SK-N-SH (cell line): Measurements from ENCODE around the gene SH3PXD2B. TPM values are rescaled to one million over a fixed set of nuclear protein-coding genes. Genes with fewer than 3 reads are reported as not detected.
"Not testable (repeated sequence)": the region's sequence is repeated elsewhere in the genome, so short reads cannot be mapped to it uniquely, and the experiment has no call there.

Experiments
- CTCF ChIA-PET: fragments of 300-600, 350-600 bp; formaldehyde crosslinking; extraction: SDS; loops from one replicate; lab custom pipeline; 2021; lab: Yijun Ruan, JAX
- POLR2A ChIA-PET: fragments of 350-600 bp; sonication (Branson Sonifier 250); formaldehyde crosslinking; extraction: SDS; loops from one replicate; lab custom pipeline; 2020; ENCODE audit warnings: antibody characterized with exemption, inconsistent platforms; lab: Yijun Ruan, JAX
- DNase-seq: peaks from one replicate; pipeline ENCODE4 v3.0.0; 2012
- H2AFZ ChIP-seq: fragments of 200-600 bp; sonication (generic); 2 replicates; pipeline ENCODE4 v1.8.1; 2016; ENCODE audit warnings: antibody characterized with exemption, mild to moderate bottlenecking, low read depth
- H3F3A ChIP-seq: fragments of 200-600 bp; sonication (generic); replicated peaks from 2 replicates; pipeline ENCODE3; 2016; ENCODE audit warnings: antibody characterized with exemption, mild to moderate bottlenecking; ENCODE audit not compliant: insufficient read depth
- H3K27ac ChIP-seq, 2 experiments: fragments of 200-500 bp in 1 of 2; fragments of 200-600 bp in 1 of 2; sonication (Bioruptor generic) in 1 of 2; sonication (generic), shearing (Covaris generic) in 1 of 2; 2 replicates each; pipeline versions ENCODE4 v1.5.1 to v1.6.1; 2014 to 2016; ENCODE audit warnings: low read depth in 2 of 2, inconsistent platforms in 1 of 2, low read length in 1 of 2, mild to moderate bottlenecking in 1 of 2, mixed read lengths in 1 of 2
- H3K27me3 ChIP-seq: fragments of 200-600 bp; sonication (generic), shearing (Covaris generic); 2 replicates; pipeline ENCODE4 v1.6.1; 2016; ENCODE audit warnings: mixed run types; ENCODE audit not compliant: insufficient read depth
- H3K36me3 ChIP-seq, 2 experiments: fragments of 200-500 bp in 1 of 2; fragments of 200-600 bp in 1 of 2; sonication (Bioruptor generic) in 1 of 2; sonication (generic) in 1 of 2; replicated peaks in 1 of 2; 2 replicates each; pipeline versions ENCODE3 to v1.5.1; 2014 to 2016; ENCODE audit warnings: low read length in 1 of 2, mild to moderate bottlenecking in 1 of 2; ENCODE audit not compliant: insufficient read depth in 2 of 2, control insufficient read depth in 1 of 2
- H3K4me1 ChIP-seq, 2 experiments: fragments of 200-500 bp in 1 of 2; fragments of 200-600 bp in 1 of 2; sonication (Bioruptor generic) in 1 of 2; sonication (generic), shearing (Covaris generic) in 1 of 2; 2 replicates each; pipeline versions ENCODE4 v1.5.1 to v1.6.1; 2014 to 2016; ENCODE audit warnings: low read depth in 1 of 2, low read length in 1 of 2, mixed run types in 1 of 2; ENCODE audit not compliant: insufficient read depth in 2 of 2, control insufficient read depth in 1 of 2
- H3K4me2 ChIP-seq: fragments of 200-600 bp; sonication (generic), shearing (Covaris generic); 2 replicates; pipeline ENCODE4 v1.6.1; 2017; ENCODE audit warnings: mixed run types
- H3K4me3 ChIP-seq, 2 experiments: fragments of 200-500 bp in 1 of 2; fragments of 200-600 bp in 1 of 2; sonication (Bioruptor generic) in 1 of 2; sonication (generic), shearing (Covaris generic) in 1 of 2; 2 replicates each; pipeline versions ENCODE4 v1.5.1 to v1.8.1; 2014 to 2016; ENCODE audit warnings: low read depth in 2 of 2, inconsistent platforms in 1 of 2, low read length in 1 of 2, mild to moderate bottlenecking in 1 of 2, mixed read lengths in 1 of 2, moderate library complexity in 1 of 2
- H3K79me2 ChIP-seq: fragments of 200-600 bp; sonication (generic); 2 replicates; pipeline ENCODE4 v1.8.1; 2017; ENCODE audit warnings: mild to moderate bottlenecking; ENCODE audit not compliant: insufficient read depth
- H3K9ac ChIP-seq: fragments of 200-600 bp; sonication (generic); 2 replicates; pipeline ENCODE4 v1.6.1; 2017; ENCODE audit warnings: mixed run types
- H3K9me2 ChIP-seq: fragments of 200-600 bp; sonication (generic); 2 replicates; pipeline ENCODE4 v1.6.1; 2017; ENCODE audit warnings: mixed run types
- H3K9me3 ChIP-seq: fragments of 200-600 bp; sonication (generic); 2 replicates; pipeline ENCODE4 v1.6.1; 2017; ENCODE audit warnings: mixed run types, mild to moderate bottlenecking, moderate library complexity
- H4K20me1 ChIP-seq: fragments of 200-600 bp; sonication (generic); 2 replicates; pipeline ENCODE4 v1.6.1; 2017; ENCODE audit warnings: mild to moderate bottlenecking, mixed run types; ENCODE audit not compliant: insufficient read depth
- FOXM1 ChIP-seq: IDR thresholded peaks from 2 replicates; pipeline ENCODE4 v1.4.0; 2012; ENCODE audit warnings: low read depth, mild to moderate bottlenecking
- GATA2 ChIP-seq: sonication (generic); formaldehyde crosslinking; IDR thresholded peaks from 2 replicates; pipeline ENCODE4 v1.5.0; 2020; ENCODE audit warnings: mild to moderate bottlenecking, missing genetic modification reagents
- MXI1 ChIP-seq: IDR thresholded peaks from 2 replicates; pipeline ENCODE4 v1.6.1; 2012; ENCODE audit warnings: mild to moderate bottlenecking, low read depth, low read length, improper control_type of control experiment
- NFIC ChIP-seq: IDR thresholded peaks from 2 replicates; pipeline ENCODE4 v1.4.0; 2012; ENCODE audit warnings: borderline replicate concordance
- NRF1 ChIP-seq: IDR thresholded peaks from 2 replicates; pipeline ENCODE4 v1.6.1; 2012; ENCODE audit warnings: low read depth, mild to moderate bottlenecking, low read length
- TAF1 ChIP-seq: IDR thresholded peaks from 2 replicates; pipeline ENCODE4 v1.6.1; 2012; ENCODE audit warnings: low read depth, mild to moderate bottlenecking, low read length, moderate library complexity, borderline replicate concordance
- TCF12 ChIP-seq: IDR thresholded peaks from 2 replicates; pipeline ENCODE4 v1.4.0; 2012
- USF1 ChIP-seq: IDR thresholded peaks from 2 replicates; pipeline ENCODE4 v1.4.0; 2012; ENCODE audit warnings: low read depth, borderline replicate concordance
- ZBTB33 ChIP-seq: IDR thresholded peaks from 2 replicates; pipeline ENCODE4 v1.4.0; 2012; ENCODE audit warnings: low read depth, borderline replicate concordance
- WGBS: methylation state at CpG from one replicate; pipeline ENCODE4 v1.1.6; 2017; ENCODE audit warnings: low lambda C conversion rate; 5-methylcytosine and 5-hydroxymethylcytosine counted together
- polyA plus RNA-seq, 3 experiments: library from polyadenylated mRNA; depleted of rRNA; stranded (reverse); fragments of >200 nt; gene quantifications; 2 replicates each; pipeline ENCODE4 v1.2.3, GENCODE V29; 2012

The SH3PXD2B gene
- polyA plus RNA-seq, 1 of the 3 experiments (the other 2 are of a cell fraction): 15.0 TPM

- TF ChIP-seq USF1 (no peak), GATA2 (CRISPR knock-in tag) (no peak), NRF1 (no peak), FOXM1 (no peak), MXI1 (no peak), NFIC (peak; percentile 39; the same call in 1 of the 2 replicates), TAF1 (no peak)
Measured at GRCh38 chr5:172293054-172293744, 161.1 kb downstream of the SH3PXD2B start (continued).

- H3K4me3 ChIP-seq, H4K20me1 ChIP-seq, H3K9ac ChIP-seq, H3K36me3 ChIP-seq, H3K4me1 ChIP-seq, H2AFZ ChIP-seq, H3F3A ChIP-seq, H3K27me3 ChIP-seq, H3K79me2 ChIP-seq, H3K27ac ChIP-seq, DNase-seq, H3K4me2 ChIP-seq, H3K9me3 ChIP-seq, H3K9me2 ChIP-seq: not testable (repeated sequence)
- WGBS: 68% methylated on average over 5 of the region's 5 CpGs
- POLR2A ChIA-PET: interaction anchor here (0.7 kb wide), 1 partner anchor 281 kb away, joined by 3 read pairs; no protein-coding TSS in a partner anchor
- CTCF ChIA-PET: interaction anchor here (1.0 to 1.7 kb wide), 7 partner anchors 10 to 874 kb away, joined by 3 to 8 read pairs (median 3); partner anchors contain the start of gene STK10
Measured at GRCh38 chr5:172291837-172292236, 162.5 kb downstream of the SH3PXD2B start.

- peaks cover 9% of the 10 kb centered on the region for H3F3A ChIP-seq
- no peak overlapping the region for H3K9ac ChIP-seq
- H3K27me3 ChIP-seq: no peaks in the 10 kb centered on the region
- no peak overlapping the region for H3K27ac ChIP-seq
- no peak overlapping the region for H2AFZ ChIP-seq
- peaks cover 0 to 4% of the 10 kb centered on the region in 2 experiments; a peak in 2 of 4 replicates for H3K4me1 ChIP-seq
- CTCF ChIA-PET: interaction anchor here (1.4 kb wide), 1 partner anchor 100 kb away, joined by 4 read pairs; the partner anchor contains the start of gene STK10
- no peaks in the 10 kb centered on the region for H3K36me3 ChIP-seq
- H3K4me3 ChIP-seq: no peak overlapping the region
- H4K20me1 ChIP-seq: no peaks in the 10 kb centered on the region
- no peaks in the 10 kb centered on the region for H3K79me2 ChIP-seq
- H3K4me2 ChIP-seq: no peak overlapping the region
- no peaks in the 10 kb centered on the region for H3K9me2 ChIP-seq
- TF ChIP-seq TCF12: peak; percentile 60
- TF ChIP-seq ZBTB33: no peak
- TF ChIP-seq, all 33 proteins: peak for 1
- DNase-seq: no peak
- no peaks in the 10 kb centered on the region for H3K9me3 ChIP-seq
- WGBS: 96% methylated on average over 4 of the region's 4 CpGs
- POLR2A ChIA-PET: no interaction called here
Measured at GRCh38 chr5:172288465-172288864, 165.9 kb downstream of the SH3PXD2B start.

- Histone ChIP-seq H3F3A (peaks cover 12% of the 10 kb centered on the region), H3K79me2 (peaks cover 13% of the 10 kb centered on the region), H4K20me1 (peaks cover 10% of the 10 kb centered on the region)
- H2AFZ ChIP-seq, DNase-seq, H3K36me3 ChIP-seq, POLR2A ChIA-PET, H3K9me3 ChIP-seq, H3K27me3 ChIP-seq, H3K4me3 ChIP-seq, H3K9me2 ChIP-seq, H3K4me2 ChIP-seq, H3K27ac ChIP-seq, H3K9ac ChIP-seq, H3K4me1 ChIP-seq: not testable (repeated sequence)
- 88% methylated on average over 3 of the region's 3 CpGs for WGBS
- CTCF ChIA-PET: interaction anchor here (1.4 kb wide), 1 partner anchor 99 kb away, joined by 4 read pairs; the partner anchor contains the start of gene STK10
Measured at GRCh38 chr5:172287140-172287539, 167.2 kb downstream of the SH3PXD2B start.
